ENCODE results near the gene SIGLEC8. TPM values are rescaled to one million over a fixed set of nuclear protein-coding genes. Genes with fewer than 3 reads are reported as not detected.

SIGLEC8 gene
- total and polyA plus RNA-seq, 9 of the 15 experiments (the other 6 are each of a cell fraction or from before 2014, with no cell fraction given), result 0.04 to 0.65 (median 0.39) TPM

DNA sequence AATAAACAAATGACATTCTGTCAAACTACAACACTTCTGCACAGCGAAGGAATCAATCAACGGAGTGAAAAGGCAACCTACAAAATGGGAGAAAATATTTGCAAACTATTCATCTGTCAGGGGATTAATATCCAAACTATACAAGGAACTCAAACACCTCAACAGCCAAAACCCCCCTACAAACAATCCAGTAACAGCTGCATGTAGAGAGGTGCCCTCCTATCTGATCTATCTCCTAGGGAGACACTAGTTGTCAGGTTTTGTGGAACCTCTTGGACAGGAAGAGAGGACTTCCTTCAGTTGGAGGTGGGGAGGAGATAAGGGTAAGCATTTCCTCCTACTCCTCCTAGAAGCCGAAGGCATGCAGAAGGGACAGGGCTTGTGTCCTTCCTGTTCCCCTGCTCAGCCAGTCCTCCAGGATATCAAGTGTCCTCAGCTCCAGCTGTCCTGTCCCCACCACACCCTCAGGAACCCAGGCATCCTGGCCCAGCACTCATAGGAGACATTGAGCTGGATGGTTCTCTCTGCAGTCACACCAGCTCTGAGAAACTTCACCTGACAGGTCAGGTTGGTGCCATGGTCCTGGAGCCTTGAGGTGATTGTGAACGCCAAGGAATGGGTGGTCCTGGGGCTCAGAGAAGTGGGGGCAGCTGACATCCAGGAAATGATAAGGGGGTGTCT is 9.8 kb upstream of the SIGLEC8 start (continued):
- TF ChIP-seq, protein P1, sequence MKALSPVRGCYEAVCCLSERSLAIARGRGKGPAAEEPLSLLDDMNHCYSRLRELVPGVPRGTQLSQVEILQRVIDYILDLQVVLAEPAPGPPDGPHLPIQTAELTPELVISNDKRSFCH (CRISPR knock-in tag; IDR thresholded peaks at IDR 0.05), result no peak
- TF ChIP-seq, protein P1 (tag; IDR thresholded peaks at IDR 0.05), result peak; percentile 80
- no peak for TF ChIP-seq ZNF780A (CRISPR knock-in tag; IDR thresholded peaks at IDR 0.05)
- TF ChIP-seq YY1 (IDR thresholded peaks at IDR 0.05; ENCODE audit: borderline replicate concordance in 1 of 3, control insufficient read depth in 1 of 3, extremely low read depth in 1 of 3, insufficient read depth in 3 of 3, insufficient read length in 1 of 3, insufficient replicate concordance in 2 of 3, low read depth in 1 of 3, low read length in 2 of 3), result peak in 1 of 3 experiments; percentile 57
- peak; percentile 59 for TF ChIP-seq HNRNPLL (IDR thresholded peaks at IDR 0.05; ENCODE audit: low read depth, low read length, poor library complexity, severe bottlenecking)
- TF ChIP-seq, protein P2, sequence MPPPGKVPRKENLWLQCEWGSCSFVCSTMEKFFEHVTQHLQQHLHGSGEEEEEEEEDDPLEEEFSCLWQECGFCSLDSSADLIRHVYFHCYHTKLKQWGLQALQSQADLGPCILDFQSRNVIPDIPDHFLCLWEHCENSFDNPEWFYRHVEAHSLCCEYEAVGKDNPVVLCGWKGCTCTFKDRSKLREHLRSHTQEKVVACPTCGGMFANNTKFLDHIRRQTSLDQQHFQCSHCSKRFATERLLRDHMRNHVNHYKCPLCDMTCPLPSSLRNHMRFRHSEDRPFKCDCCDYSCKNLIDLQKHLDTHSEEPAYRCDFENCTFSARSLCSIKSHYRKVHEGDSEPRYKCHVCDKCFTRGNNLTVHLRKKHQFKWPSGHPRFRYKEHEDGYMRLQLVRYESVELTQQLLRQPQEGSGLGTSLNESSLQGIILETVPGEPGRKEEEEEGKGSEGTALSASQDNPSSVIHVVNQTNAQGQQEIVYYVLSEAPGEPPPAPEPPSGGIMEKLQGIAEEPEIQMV (tag; conservative IDR thresholded peaks at IDR 0.05; ENCODE audit: low read depth), result no peak
- peak; percentile 73 to 79; a peak in 1 of 4 replicates for TF ChIP-seq FOXK2 (conservative IDR thresholded peaks at IDR 0.05 in 1 of 2, IDR thresholded peaks at IDR 0.05 in 1 of 2; ENCODE audit: low read depth in 2 of 2)
- no peak for TF ChIP-seq ILK (tag; IDR thresholded peaks at IDR 0.05; ENCODE audit: borderline replicate concordance, low read depth)
- TF ChIP-seq ZNF766 (CRISPR knock-in tag; conservative IDR thresholded peaks at IDR 0.05), result 0 out of 2 replicates have a peak, but pooled peaks have one; percentile 1
- no peak; the same call in 1 of the 2 replicates for TF ChIP-seq POLR2AphosphoS2 (IDR thresholded peaks at IDR 0.05; ENCODE audit: low read length)
- peak; percentile 83; the same call in 1 of the 2 replicates for TF ChIP-seq NCOA1 (IDR thresholded peaks at IDR 0.05; ENCODE audit: low read depth)
- TF ChIP-seq NFATC3 (IDR thresholded peaks at IDR 0.05), result no peak
- TF ChIP-seq EP300 (IDR thresholded peaks at IDR 0.05; ENCODE audit: low read length), result peak; percentile 98
- TF ChIP-seq, protein P3, sequence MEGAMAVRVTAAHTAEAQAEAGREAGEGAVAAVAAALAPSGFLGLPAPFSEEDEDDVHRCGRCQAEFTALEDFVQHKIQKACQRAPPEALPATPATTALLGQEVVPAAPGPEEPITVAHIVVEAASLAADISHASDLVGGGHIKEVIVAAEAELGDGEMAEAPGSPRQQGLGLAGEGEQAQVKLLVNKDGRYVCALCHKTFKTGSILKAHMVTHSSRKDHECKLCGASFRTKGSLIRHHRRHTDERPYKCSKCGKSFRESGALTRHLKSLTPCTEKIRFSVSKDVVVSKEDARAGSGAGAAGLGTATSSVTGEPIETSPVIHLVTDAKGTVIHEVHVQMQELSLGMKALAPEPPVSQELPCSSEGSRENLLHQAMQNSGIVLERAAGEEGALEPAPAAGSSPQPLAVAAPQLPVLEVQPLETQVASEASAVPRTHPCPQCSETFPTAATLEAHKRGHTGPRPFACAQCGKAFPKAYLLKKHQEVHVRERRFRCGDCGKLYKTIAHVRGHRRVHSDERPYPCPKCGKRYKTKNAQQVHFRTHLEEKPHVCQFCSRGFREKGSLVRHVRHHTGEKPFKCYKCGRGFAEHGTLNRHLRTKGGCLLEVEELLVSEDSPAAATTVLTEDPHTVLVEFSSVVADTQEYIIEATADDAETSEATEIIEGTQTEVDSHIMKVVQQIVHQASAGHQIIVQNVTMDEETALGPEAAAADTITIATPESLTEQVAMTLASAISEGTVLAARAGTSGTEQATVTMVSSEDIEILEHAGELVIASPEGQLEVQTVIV (CRISPR knock-in tag; IDR thresholded peaks at IDR 0.05; ENCODE audit: borderline replicate concordance), result no peak
- TF ChIP-seq TBP (optimal IDR thresholded peaks at IDR 0.05; ENCODE audit: low read depth, low read length), result peak; percentile 87
- TF ChIP-seq KAT7 (CRISPR knock-in tag; IDR thresholded peaks at IDR 0.05; ENCODE audit: borderline replicate concordance), result 0 out of 2 replicates have a peak, but pooled peaks have one; percentile 56
- TF ChIP-seq, protein P4, sequence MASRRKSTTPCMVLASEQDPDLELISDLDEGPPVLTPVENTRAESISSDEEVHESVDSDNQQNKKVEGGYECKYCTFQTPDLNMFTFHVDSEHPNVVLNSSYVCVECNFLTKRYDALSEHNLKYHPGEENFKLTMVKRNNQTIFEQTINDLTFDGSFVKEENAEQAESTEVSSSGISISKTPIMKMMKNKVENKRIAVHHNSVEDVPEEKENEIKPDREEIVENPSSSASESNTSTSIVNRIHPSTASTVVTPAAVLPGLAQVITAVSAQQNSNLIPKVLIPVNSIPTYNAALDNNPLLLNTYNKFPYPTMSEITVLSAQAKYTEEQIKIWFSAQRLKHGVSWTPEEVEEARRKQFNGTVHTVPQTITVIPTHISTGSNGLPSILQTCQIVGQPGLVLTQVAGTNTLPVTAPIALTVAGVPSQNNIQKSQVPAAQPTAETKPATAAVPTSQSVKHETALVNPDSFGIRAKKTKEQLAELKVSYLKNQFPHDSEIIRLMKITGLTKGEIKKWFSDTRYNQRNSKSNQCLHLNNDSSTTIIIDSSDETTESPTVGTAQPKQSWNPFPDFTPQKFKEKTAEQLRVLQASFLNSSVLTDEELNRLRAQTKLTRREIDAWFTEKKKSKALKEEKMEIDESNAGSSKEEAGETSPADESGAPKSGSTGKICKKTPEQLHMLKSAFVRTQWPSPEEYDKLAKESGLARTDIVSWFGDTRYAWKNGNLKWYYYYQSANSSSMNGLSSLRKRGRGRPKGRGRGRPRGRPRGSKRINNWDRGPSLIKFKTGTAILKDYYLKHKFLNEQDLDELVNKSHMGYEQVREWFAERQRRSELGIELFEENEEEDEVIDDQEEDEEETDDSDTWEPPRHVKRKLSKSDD (conservative IDR thresholded peaks at IDR 0.05; ENCODE audit: low read length), result no peak
- TF ChIP-seq ELF4 (CRISPR knock-in tag; IDR thresholded peaks at IDR 0.05), result no peak

Data from K562 (cell line).